NB4 (cell line): ENCODE data around the gene ZSCAN16.

Experiments
- DNase-seq: peaks from one replicate; pipeline ENCODE4 v3.0.0; 2010; ENCODE audit warnings: low read depth
- H3K4me3 ChIP-seq: one replicate; pipeline ENCODE4 v1.5.1; 2011; ENCODE audit warnings: mild to moderate bottlenecking, low read depth, low read length, moderate library complexity
- MAX ChIP-seq: IDR thresholded peaks from 2 replicates; pipeline ENCODE4 v1.6.1; 2011; ENCODE audit warnings: low read depth, low read length
- MYC ChIP-seq: IDR thresholded peaks from 2 replicates; pipeline ENCODE4 v1.6.1; 2011; ENCODE audit warnings: low read depth, low read length
- POLR2A ChIP-seq: IDR thresholded peaks from 2 replicates; pipeline ENCODE4 v1.6.1; 2011; ENCODE audit warnings: mild to moderate bottlenecking; ENCODE audit not compliant: insufficient read length; ENCODE audit errors: extremely low read depth
- TF ChIP-seq, protein P1 (sequence below): IDR thresholded peaks from one replicate; pipeline ENCODE4 v1.5.1; 2012; ENCODE audit warnings: low read depth, low read length

The ZSCAN16 gene

GRCh38 chr6:28125401-28125800 lies 992 bp downstream of the ZSCAN16 start:
- H3K4me3 ChIP-seq: peak overlapping the region; percentile 77
- TF ChIP-seq POLR2A: no peak
- TF ChIP-seq MYC: no peak
- TF ChIP-seq MAX: no peak
- TF ChIP-seq, protein P1, sequence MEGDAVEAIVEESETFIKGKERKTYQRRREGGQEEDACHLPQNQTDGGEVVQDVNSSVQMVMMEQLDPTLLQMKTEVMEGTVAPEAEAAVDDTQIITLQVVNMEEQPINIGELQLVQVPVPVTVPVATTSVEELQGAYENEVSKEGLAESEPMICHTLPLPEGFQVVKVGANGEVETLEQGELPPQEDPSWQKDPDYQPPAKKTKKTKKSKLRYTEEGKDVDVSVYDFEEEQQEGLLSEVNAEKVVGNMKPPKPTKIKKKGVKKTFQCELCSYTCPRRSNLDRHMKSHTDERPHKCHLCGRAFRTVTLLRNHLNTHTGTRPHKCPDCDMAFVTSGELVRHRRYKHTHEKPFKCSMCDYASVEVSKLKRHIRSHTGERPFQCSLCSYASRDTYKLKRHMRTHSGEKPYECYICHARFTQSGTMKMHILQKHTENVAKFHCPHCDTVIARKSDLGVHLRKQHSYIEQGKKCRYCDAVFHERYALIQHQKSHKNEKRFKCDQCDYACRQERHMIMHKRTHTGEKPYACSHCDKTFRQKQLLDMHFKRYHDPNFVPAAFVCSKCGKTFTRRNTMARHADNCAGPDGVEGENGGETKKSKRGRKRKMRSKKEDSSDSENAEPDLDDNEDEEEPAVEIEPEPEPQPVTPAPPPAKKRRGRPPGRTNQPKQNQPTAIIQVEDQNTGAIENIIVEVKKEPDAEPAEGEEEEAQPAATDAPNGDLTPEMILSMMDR: no peak
- no peak for DNase-seq

DNA sequence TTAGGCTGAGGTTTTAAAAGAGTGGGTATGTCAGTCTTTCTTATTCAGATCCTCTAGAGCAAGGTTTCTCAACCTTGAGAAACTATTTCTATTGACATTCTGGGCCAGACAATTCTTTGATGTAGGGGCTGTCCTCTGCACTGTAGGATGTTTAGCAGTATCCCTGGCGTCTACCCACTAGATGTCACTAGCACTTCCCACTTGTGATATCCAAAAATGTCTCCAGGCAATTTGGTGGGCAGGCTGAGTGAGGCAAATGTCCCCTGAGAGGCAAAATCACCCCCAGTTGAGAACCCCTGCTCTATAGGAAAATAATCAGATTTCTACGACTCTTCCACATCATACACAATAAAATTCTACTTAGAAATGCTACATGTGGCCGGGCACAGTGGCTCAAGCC lies 9.6 kb downstream of the ZSCAN16 start:
- H3K4me3 ChIP-seq: no peak overlapping the region
- peak; percentile 72 for DNase-seq
- TF ChIP-seq POLR2A: no peak
- TF ChIP-seq, protein P1: peak; percentile 69

DNA sequence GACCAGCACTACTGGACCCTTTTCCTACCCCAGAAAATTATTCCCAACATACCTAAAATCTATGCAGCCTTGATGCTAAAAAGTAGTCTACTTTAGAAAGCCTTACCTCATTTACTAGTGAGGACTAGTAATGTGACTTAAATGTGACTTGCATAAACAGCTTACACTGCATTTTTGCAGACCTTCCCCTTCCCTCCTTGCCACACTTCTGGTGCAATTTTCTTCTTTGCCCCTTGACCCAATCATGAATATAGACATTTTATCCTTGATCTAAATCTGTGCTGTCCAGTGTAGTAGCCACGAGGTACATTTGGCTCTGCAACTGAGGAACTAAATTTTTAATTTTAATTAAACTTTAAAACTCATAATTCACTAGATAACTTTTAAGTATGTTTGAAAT lies 10.3 kb downstream of the ZSCAN16 start:
- DNase-seq: peak; percentile 33
- TF ChIP-seq MAX: no peak
- TF ChIP-seq, protein P1: no peak
- TF ChIP-seq MYC: no peak
- no peak for TF ChIP-seq POLR2A
- peak overlapping the region; percentile 30 for H3K4me3 ChIP-seq

DNA sequence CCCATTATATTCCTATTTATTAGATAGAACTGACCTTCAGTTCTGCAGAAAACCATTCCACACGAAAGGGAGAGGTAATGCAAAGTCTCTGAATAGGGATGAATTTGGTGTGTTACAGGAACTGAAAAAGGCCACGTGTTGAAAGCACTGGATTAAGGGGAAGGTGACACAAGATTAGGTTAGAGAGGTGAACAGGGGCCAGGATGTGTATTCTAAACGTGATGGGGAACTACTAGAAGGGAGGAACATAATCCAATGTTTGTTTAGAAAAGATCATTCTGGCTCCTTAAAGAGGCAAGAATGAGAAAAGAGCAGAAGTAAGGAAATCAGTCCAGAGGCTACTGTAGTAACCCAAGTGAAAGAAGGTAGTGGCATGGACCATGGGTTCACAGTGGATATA lies 11.0 kb downstream of the ZSCAN16 start:
- peak; percentile 61 for TF ChIP-seq MAX
- no peak for TF ChIP-seq MYC
- DNase-seq: peak; percentile 48
- peak overlapping the region; percentile 97 for H3K4me3 ChIP-seq

DNA sequence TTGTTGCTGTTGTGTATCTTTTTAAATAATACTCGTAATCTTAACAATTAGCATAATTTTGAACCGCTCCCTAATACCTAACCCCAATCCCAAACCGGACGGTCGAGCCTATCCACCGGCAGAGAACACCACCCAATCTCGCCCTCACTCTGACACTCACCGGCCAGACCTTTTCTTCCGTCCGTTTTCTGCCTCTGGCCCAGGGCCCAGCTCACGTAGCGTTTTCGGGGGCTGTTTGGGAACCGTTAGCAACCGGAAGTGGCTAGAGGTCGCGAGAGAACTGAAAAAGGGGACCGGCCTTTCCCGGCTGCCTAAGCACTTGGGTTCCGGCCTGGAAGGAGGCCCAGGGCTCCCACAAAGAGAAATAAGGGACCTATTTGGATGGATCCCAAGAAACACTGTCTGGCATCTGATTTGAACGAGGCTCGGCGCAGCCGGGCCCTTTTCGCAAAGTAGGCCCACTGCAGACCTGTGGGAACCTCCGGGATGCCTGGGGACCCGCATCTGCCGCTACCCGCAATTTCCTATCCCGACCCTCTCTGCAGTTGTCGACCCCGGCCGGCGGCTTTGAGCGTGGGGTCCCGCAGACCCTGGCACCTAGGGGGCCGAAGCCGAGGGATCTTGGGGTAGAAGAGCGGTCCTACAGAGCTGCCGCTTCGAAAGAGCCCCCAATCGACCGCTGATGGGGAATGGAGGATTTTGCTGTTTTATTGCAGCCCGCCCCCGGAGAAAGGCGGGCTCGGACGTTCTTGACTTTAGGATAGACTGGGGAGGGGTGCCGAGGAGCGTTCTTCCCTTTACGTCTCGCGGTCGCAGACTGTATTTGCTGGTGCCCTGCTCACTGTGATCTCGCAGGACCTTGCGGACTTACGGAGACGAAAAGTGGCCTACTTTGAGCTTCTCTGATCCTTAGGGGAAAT lies 12.4 kb downstream of the ZSCAN16 start:
- TF ChIP-seq, protein P1: no peak
- TF ChIP-seq MYC: peak; percentile 46; the same call in 1 of the 2 replicates
- peak; percentile 64 for TF ChIP-seq POLR2A
- no peak; the same call in 1 of the 2 replicates for TF ChIP-seq MAX
- H3K4me3 ChIP-seq: peak overlapping the region; percentile 97
- DNase-seq: peak; percentile 96

DNA sequence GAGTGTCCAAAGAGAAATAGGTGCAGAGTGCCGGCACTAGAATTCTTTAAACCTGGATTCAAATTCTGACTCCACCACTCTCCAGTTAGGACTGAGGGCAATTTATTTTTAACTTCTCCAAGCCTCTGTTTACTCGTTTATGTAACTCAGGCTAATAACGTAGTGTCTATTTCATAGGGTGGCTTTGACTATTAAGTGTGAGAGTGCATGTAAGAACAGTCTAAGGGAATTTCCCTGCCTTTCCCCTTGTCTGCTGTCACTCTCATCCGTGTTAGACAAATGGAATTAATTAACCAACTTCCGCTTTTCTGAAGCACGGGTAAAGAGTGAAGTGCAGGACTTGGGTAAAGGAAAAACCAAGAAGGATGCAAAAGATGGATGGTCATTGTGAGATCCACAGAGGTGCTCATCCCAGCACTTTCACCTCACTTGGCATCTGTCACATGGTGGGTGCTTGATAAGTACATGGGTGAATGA lies 13.1 kb downstream of the ZSCAN16 start:
- TF ChIP-seq, protein P1: no peak
- no peak for TF ChIP-seq POLR2A
- TF ChIP-seq MYC: no peak
- TF ChIP-seq MAX: no peak
- peak; percentile 81 for DNase-seq
- H3K4me3 ChIP-seq: peak overlapping the region; percentile 97
